Body of pancreas (tissue), 4 donors: ENCODE results near the gene GPR137.

Source experiments
- POLR2A ChIP-seq, 3 donors: fragments of 450-650 bp; IDR thresholded peaks; one replicate each; pipeline ENCODE4 v1.6.1; 2016; ENCODE audit warnings: antibody characterized with exemption in 3 of 3, mild to moderate bottlenecking in 2 of 3
- TF ChIP-seq, protein P1 (sequence below), 7 experiments: fragments of 450-650 bp in 4 of 7; fragments of 200-600 bp in 3 of 7; sonication (generic) in 3 of 7; IDR thresholded peaks; one replicate each; pipeline ENCODE4 v1.5.1; 2016 to 2019; ENCODE audit warnings: antibody characterized with exemption in 7 of 7

GRCh38 chr11:64305075-64305690 is 19.5 kb downstream of the GPR137 start, which contains the start of gene ESRRA:
- peak in 2 of 3 donors; percentile 31 to 56 for TF ChIP-seq POLR2A (IDR thresholded peaks at IDR 0.05)
- TF ChIP-seq, protein P1, sequence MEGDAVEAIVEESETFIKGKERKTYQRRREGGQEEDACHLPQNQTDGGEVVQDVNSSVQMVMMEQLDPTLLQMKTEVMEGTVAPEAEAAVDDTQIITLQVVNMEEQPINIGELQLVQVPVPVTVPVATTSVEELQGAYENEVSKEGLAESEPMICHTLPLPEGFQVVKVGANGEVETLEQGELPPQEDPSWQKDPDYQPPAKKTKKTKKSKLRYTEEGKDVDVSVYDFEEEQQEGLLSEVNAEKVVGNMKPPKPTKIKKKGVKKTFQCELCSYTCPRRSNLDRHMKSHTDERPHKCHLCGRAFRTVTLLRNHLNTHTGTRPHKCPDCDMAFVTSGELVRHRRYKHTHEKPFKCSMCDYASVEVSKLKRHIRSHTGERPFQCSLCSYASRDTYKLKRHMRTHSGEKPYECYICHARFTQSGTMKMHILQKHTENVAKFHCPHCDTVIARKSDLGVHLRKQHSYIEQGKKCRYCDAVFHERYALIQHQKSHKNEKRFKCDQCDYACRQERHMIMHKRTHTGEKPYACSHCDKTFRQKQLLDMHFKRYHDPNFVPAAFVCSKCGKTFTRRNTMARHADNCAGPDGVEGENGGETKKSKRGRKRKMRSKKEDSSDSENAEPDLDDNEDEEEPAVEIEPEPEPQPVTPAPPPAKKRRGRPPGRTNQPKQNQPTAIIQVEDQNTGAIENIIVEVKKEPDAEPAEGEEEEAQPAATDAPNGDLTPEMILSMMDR (IDR thresholded peaks at IDR 0.05): peak in 1 of 7 experiments; percentile 6
